Skeletal muscle satellite cell (primary cell): Measurements from ENCODE around the gene NFATC2IP.
"Not testable (repeated sequence)": the region's sequence is repeated elsewhere in the genome, so short reads cannot be mapped to it uniquely, and the experiment has no call there.

Experiments used
- H3K27me3 ChIP-seq: 2 replicates; pipeline ENCODE4 v1.7.0; 2013; ENCODE audit warnings: low read length; ENCODE audit not compliant: control insufficient read depth, insufficient read depth
- H3K36me3 ChIP-seq: 2 replicates; pipeline ENCODE4 v1.7.0; 2013; ENCODE audit warnings: mild to moderate bottlenecking, control low read depth, low read length; ENCODE audit not compliant: insufficient read depth
- H3K4me1 ChIP-seq: 2 replicates; pipeline ENCODE4 v1.7.0; 2013; ENCODE audit warnings: low read length; ENCODE audit not compliant: control insufficient read depth, insufficient read depth
- H3K4me2 ChIP-seq: 2 replicates; pipeline ENCODE4 v1.7.0; 2013; ENCODE audit warnings: mild to moderate bottlenecking, low read length
- H3K4me3 ChIP-seq: 2 replicates; pipeline ENCODE4 v1.7.0; 2013; ENCODE audit warnings: low read length
- H3K9ac ChIP-seq: 2 replicates; pipeline ENCODE4 v1.7.0; 2013; ENCODE audit warnings: mild to moderate bottlenecking, low read depth, low read length, moderate library complexity
- H3K9me3 ChIP-seq: replicated peaks from 2 replicates; pipeline ENCODE4 v1.7.0; 2013; ENCODE audit warnings: mild to moderate bottlenecking, control low read depth, low read length

Gene NFATC2IP

DNA sequence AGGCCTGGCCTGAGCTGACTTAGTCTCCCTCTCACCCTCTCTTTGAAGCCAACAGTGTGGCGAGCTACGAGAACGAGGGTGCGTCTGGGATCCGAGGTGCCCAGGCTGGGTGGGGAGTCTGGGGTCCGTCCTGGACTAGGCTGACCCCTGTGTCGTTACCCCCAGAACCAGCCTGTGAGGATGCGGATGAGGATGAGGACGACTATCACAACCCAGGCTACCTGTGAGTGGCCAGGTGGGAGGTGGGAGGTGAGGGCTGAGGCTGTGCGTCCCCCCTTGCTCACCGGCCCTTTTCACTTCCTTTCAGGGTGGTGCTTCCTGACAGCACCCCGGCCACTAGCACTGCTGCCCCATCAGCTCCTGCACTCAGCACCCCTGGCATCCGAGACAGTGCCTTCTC lies 35.8 kb downstream of the NFATC2IP start:
- Histone ChIP-seq H3K27me3 (no peaks in the 10 kb centered on the region), H3K36me3 (peaks cover 55% of the 10 kb centered on the region), H3K4me3 (no peak overlapping the region), H3K9ac (no peak overlapping the region), H3K4me2 (no peak overlapping the region), H3K4me1 (no peaks in the 10 kb centered on the region), H3K9me3 (peaks cover 2% of the 10 kb centered on the region)

DNA sequence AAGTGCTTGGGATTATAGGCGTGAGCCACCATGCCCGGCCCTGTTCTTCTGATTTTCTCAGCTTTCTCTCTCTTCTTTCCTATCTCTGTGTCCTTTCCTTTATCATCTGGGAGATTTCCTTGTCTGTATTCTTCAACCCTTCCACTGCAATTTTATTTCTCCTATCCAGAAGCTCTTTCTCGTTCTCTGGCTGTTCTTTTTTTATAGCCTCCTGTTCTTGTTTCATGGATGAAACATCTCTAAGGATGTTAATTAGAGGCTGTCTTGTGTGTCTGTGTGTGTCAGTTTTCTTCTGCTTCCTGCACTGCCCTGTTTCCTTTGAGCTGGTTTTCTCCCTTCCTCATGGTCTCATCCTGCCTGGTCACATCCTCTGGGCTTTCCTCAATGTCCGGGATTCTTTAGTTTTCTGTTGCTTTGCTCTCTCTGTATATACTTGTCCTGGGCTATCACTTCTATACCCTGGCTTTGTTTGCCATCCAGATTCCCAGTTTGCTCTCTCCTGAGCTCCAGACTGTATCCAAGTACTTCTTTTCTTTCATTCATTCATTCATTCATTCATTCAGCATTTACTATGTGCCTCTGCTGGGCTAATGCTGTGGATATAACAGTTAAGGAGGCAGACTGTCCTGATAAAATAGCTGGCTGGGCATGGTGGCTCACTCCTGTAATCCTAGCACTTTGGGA lies 36.6 kb downstream of the NFATC2IP start:
- Histone ChIP-seq H3K9me3 (no peaks in the 10 kb centered on the region), H3K4me2 (no peak overlapping the region), H3K4me3 (no peak overlapping the region), H3K36me3 (peaks cover 47% of the 10 kb centered on the region), H3K4me1 (no peaks in the 10 kb centered on the region), H3K9ac (no peak overlapping the region), H3K27me3 (no peaks in the 10 kb centered on the region)

DNA sequence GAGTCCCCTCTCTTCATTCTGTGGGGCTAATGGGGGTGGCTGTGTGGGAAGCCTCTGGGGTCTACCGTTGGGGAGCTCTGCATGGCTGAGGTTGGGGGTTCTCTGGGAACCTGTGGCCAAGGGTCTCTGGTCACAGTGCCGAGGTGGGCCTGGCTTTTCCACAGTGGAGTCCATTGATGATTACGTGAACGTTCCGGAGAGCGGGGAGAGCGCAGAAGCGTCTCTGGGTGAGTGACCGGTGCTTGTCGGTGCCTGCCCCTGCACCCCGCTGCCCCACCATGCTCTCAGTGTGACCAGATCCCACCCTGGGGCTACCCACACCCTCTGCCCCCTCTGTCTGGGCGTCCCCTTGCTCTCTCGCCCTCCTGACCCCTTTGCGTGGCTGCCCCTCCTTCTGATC lies 38.6 kb downstream of the NFATC2IP start:
- H3K9ac ChIP-seq = no peak overlapping the region

DNA sequence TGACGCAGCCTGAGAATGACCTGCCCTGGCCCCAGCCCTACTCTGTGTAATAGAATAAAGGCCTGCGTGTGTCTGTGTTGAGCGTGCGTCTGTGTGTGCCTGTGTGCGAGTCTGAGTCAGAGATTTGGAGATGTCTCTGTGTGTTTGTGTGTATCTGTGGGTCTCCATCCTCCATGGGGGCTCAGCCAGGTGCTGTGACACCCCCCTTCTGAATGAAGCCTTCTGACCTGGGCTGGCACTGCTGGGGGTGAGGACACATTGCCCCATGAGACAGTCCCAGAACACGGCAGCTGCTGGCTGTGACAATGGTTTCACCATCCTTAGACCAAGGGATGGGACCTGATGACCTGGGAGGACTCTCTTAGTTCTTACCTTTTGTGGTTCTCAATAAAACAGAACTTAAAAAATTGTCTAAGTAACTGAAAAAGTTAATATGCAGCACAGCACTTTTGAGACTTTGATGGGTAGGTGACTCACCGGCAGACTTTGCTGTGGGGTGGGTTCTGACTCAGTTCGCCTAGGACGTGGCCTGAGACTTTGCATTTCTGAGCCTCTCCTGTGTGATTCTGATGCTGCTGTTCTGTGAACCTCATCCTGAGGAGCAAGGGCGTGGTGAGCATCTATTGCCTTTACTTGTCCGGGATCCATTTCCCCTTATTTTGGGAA lies 39.8 kb downstream of the NFATC2IP start:
- H3K4me3 ChIP-seq = no peak overlapping the region
- no peak overlapping the region for H3K4me2 ChIP-seq
- H3K27me3 ChIP-seq = no peaks in the 10 kb centered on the region
- no peaks in the 10 kb centered on the region for H3K4me1 ChIP-seq
- no peak overlapping the region for H3K9ac ChIP-seq
- H3K9me3 ChIP-seq = no peaks in the 10 kb centered on the region
- peaks cover 23% of the 10 kb centered on the region for H3K36me3 ChIP-seq

More for the DNA sequence above, 38.6 kb downstream of the NFATC2IP start:
- Histone ChIP-seq H3K4me2 (no peak overlapping the region), H3K27me3 (no peaks in the 10 kb centered on the region), H3K36me3 (peaks cover 31% of the 10 kb centered on the region), H3K4me1 (no peaks in the 10 kb centered on the region), H3K9me3 (no peaks in the 10 kb centered on the region), H3K4me3 (no peak overlapping the region)

- no peak overlapping the region for H3K4me2 ChIP-seq
- no peaks in the 10 kb centered on the region for H3K9me3 ChIP-seq
- H3K4me3 ChIP-seq = no peak overlapping the region
- H3K27me3 ChIP-seq = no peaks in the 10 kb centered on the region
- H3K4me1 ChIP-seq = no peaks in the 10 kb centered on the region
- H3K9ac ChIP-seq = no peak overlapping the region
- H3K36me3 ChIP-seq = peaks cover 13% of the 10 kb centered on the region
These were observed 41.0 kb downstream of the NFATC2IP start for GRCh38 chr16:28991687-28992086.

DNA sequence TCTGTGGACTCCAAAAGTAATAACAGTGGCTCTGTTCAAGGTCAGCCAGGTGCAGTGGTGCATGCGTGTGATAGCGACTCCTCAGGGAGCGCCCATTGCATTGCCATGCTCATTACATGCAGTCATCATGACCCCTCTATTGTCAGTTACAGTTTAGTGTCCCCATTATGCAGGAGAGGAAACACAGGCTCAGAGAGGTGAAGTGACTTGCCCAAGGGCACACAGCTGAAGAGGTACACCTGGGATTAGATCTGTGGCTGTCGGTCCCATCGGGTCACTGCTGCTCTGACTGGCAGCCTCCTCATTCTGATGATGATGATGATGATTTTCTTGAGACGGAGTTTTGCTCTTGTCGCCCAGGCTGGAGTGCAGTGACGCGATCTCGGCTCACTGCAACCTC lies 41.8 kb downstream of the NFATC2IP start:
- Histone ChIP-seq H3K36me3 (peaks cover 6% of the 10 kb centered on the region), H3K4me3 (no peak overlapping the region), H3K27me3 (no peaks in the 10 kb centered on the region), H3K4me2 (no peak overlapping the region), H3K9me3 (no peaks in the 10 kb centered on the region), H3K4me1 (no peaks in the 10 kb centered on the region), H3K9ac (no peak overlapping the region)

- Histone ChIP-seq H3K4me3 (no peak overlapping the region), H3K4me1 (no peaks in the 10 kb centered on the region), H3K27me3 (peaks cover 20% of the 10 kb centered on the region), H3K36me3 (no peaks in the 10 kb centered on the region), H3K9me3 (no peaks in the 10 kb centered on the region), H3K9ac (no peak overlapping the region), H3K4me2 (no peak overlapping the region)
These were observed 48.1 kb downstream of the NFATC2IP start for GRCh38 chr16:28998837-28999236.

DNA sequence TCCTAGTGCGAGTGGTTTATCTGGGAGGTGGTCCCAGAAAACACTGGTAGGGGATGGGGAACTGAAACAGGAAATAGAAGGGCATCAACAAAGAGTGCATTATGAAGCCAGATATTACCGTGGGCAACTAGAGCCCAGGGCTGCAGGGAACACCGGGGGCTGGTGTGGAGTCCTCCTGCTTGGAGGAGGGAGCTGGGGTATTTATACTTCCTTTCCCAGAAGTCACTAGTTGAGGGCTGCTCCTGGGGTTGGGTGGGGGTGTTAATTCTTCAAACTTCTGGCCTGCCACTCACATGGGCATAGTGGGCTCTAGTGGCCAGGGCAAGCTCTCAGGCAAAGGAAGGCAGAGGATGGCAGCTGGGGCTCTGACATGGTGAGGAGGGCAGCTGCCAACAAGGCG lies 48.8 kb downstream of the NFATC2IP start:
- Histone ChIP-seq H3K4me1 (no peaks in the 10 kb centered on the region), H3K27me3 (peaks cover 20% of the 10 kb centered on the region), H3K4me3 (no peak overlapping the region), H3K9me3 (no peaks in the 10 kb centered on the region), H3K4me2 (no peak overlapping the region), H3K9ac (no peak overlapping the region), H3K36me3 (no peaks in the 10 kb centered on the region)

GRCh38 chr16:29000019-29000418 lies 49.3 kb downstream of the NFATC2IP start:
- Histone ChIP-seq H3K27me3 (peaks cover 22% of the 10 kb centered on the region), H3K9me3 (no peaks in the 10 kb centered on the region), H3K36me3 (no peaks in the 10 kb centered on the region), H3K9ac (no peak overlapping the region), H3K4me3 (no peak overlapping the region), H3K4me1 (no peaks in the 10 kb centered on the region), H3K4me2 (no peak overlapping the region)

- not testable (repeated sequence) for H3K36me3 ChIP-seq, H3K4me1 ChIP-seq, H3K4me2 ChIP-seq, H3K4me3 ChIP-seq, H3K9me3 ChIP-seq, H3K9ac ChIP-seq
- peaks cover 20% of the 10 kb centered on the region for H3K27me3 ChIP-seq
These were observed 53.9 kb downstream of the NFATC2IP start for GRCh38 chr16:29004496-29005139.

GRCh38 chr16:29007730-29008593 lies 57.2 kb downstream of the NFATC2IP start:
- Histone ChIP-seq H3K36me3 (no peaks in the 10 kb centered on the region), H3K9me3 (no peaks in the 10 kb centered on the region), H3K27me3 (peaks cover 20% of the 10 kb centered on the region), H3K4me2 (no peak overlapping the region), H3K4me1 (peaks cover 5% of the 10 kb centered on the region), H3K9ac (no peak overlapping the region), H3K4me3 (no peak overlapping the region)
